Measurements from ENCODE around the gene GNAS-AS1.

The GNAS-AS1 gene

GRCh38 chr20:58783511-58784011 lies 67.1 kb downstream of the GNAS-AS1 start:
- DNase-seq (ENCODE audit: low read depth in 2 of 2) = no peak

DNA sequence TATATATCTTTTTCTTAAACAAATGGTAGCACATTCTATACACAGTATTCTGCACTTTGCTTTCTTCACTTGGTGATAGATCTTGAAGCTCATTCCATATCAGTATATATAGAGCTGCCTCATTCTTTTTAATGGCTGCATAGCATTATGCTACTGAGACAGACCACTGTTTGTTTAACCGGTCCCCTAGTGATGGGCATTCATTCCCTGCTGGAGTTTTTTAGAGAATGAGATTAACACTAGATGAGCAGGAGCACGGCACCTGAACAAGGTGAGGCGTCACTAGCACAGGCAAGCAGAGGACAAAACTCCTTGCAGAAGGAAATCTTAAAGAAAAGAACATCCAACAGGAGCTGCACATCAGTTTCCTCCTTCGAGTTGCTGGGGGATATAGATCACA lies 69.6 kb downstream of the GNAS-AS1 start:
- DNase-seq (ENCODE audit: low read depth in 2 of 2) = no peak

- DNase-seq (ENCODE audit: low read depth in 2 of 2) = no peak
Observed at GRCh38 chr20:58778760-58779159, 71.9 kb downstream of the GNAS-AS1 start.

DNA sequence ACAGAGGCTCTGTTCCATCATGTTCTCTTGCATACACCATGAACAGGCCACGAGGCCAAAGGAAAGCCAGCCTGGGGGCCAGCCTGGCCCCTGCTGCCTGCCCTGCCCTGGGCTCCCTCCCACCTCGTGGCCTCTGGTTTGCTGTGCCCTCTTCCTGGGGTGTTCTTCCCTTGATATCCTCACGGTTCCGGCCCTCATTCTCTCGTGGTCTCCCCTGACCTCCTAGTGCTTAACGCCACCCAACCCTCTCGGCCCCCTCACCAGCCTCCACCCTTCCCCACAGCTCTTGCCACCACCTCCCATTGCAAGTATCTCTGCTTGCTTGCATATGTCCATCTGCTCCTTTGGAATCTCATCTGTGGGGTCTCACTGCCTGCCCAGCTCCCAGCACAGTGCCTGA lies 73.0 kb downstream of the GNAS-AS1 start:
- no peak for DNase-seq (ENCODE audit: low read depth in 2 of 2)

DNA sequence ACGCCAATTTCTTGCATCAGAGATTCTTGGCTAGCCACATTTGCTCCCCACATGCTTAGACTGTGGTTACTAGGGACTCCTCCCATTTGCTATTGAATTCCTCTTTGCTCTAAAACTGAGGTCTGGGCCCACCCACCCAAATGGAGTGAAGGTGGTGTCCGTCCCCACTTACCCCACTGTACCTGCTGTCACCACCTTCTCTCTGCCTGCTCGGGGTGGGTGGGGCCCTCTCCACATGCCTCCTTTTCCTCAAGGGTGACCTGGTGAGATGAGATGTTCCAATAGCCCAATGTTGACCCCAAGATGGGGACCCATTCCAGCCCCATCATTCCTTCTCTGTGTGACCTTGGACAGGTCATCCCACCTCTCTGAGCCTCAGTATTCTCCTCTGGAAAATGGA lies 74.6 kb downstream of the GNAS-AS1 start:
- DNase-seq (ENCODE audit: low read depth in 2 of 2) = no peak

DNA sequence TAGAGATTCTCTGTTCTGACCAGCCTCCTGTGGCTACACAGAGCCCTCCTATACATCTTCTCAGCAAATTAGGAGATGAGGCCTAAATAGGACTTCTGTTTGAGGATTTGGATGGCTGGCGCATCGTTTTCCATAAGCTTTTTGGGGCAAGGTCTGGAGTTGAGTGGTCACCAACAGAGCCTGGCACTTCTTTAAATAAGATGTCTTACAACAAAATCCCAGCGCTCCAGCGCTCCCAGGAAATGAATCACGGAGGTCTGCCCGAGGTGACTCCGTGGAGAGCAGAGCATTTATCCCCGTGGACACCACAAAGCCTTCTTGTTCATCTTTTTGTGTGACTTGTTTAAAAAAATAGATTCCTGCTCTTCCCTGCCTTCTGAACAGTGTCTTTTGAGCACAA lies 75.3 kb downstream of the GNAS-AS1 start:
- no peak for DNase-seq (ENCODE audit: low read depth in 2 of 2)

DNA sequence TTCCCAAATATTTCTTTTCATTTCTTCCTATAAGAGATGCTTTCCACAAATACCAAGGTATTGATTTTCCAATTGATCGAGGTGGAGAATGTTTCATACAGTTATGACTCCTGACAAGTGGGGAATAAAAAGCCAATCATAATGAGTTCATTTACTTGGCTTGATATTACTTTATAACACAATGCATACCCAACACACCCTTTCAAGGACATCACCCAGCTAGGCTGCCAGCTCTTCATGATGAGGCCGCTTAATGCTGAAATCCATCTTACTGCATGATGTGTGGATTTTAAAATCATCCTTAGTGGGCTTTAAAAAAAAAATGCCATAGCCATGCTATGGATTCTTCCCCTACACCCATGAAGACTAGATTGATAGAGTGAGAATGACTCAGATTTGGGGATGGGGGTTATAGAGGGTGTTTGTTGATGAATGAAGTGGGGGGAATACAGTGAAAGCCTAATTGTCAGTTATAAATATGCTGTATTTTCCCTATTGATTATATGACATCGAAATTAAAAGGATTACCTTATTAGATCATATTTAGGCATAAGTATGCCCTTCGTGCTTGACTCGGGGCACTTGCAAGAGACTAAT lies 75.9 kb downstream of the GNAS-AS1 start:
- no peak for DNase-seq (ENCODE audit: low read depth in 2 of 2)

- DNase-seq (ENCODE audit: low read depth in 2 of 2) = no peak
Observed at GRCh38 chr20:58774214-58774613, 76.5 kb downstream of the GNAS-AS1 start.

GRCh38 chr20:58772786-58773185 lies 77.9 kb downstream of the GNAS-AS1 start:
- DNase-seq (ENCODE audit: low read depth in 2 of 2) = no peak

Measured in fibroblast of skin of left biceps (primary cell).